GM21737 (cell line): ENCODE data around the gene CCDC33.

Experiments used
- ATAC-seq: cut with Tn5 transposase; IDR thresholded peaks from one replicate; pipeline ENCODE4 v1.9.1; 2021; ENCODE audit warnings: mild to moderate bottlenecking, moderate library complexity; ENCODE audit not compliant: unreplicated experiment

CCDC33 gene

GRCh38 chr15:74330861-74331408 lies 94.8 kb downstream of the CCDC33 start:
- no peak for ATAC-seq

GRCh38 chr15:74332011-74332410 lies 95.9 kb downstream of the CCDC33 start:
- ATAC-seq = no peak

GRCh38 chr15:74332611-74333010 lies 96.5 kb downstream of the CCDC33 start:
- ATAC-seq = no peak

GRCh38 chr15:74333093-74333492 lies 97.0 kb downstream of the CCDC33 start:
- ATAC-seq = no peak

- no peak for ATAC-seq
Observed at GRCh38 chr15:74333662-74334061, 97.5 kb downstream of the CCDC33 start.

- no peak for ATAC-seq
Observed at GRCh38 chr15:74334127-74334526, 98.0 kb downstream of the CCDC33 start.

- ATAC-seq = no peak
Observed at GRCh38 chr15:74335396-74335795, 99.3 kb downstream of the CCDC33 start.

- no peak for ATAC-seq
Observed at GRCh38 chr15:74336061-74337005, 100.2 kb downstream of the CCDC33 start.

GRCh38 chr15:74337146-74337545 lies 101.0 kb downstream of the CCDC33 start:
- ATAC-seq = no peak

GRCh38 chr15:74337607-74338211 lies 101.6 kb downstream of the CCDC33 start:
- no peak for ATAC-seq

- no peak for ATAC-seq
Observed at GRCh38 chr15:74338676-74339075, 102.5 kb downstream of the CCDC33 start.

GRCh38 chr15:74339371-74339770 lies 103.2 kb downstream of the CCDC33 start:
- ATAC-seq = no peak

- no peak for ATAC-seq
Observed at GRCh38 chr15:74340150-74340549, 104.0 kb downstream of the CCDC33 start.

- ATAC-seq = no peak
Observed at GRCh38 chr15:74343127-74343796, 107.1 kb downstream of the CCDC33 start.

GRCh38 chr15:74343797-74344127 lies 107.6 kb downstream of the CCDC33 start:
- ATAC-seq = no peak

- no peak for ATAC-seq
Observed at GRCh38 chr15:74345051-74345450, 108.9 kb downstream of the CCDC33 start.

GRCh38 chr15:74347757-74348250 lies 111.7 kb downstream of the CCDC33 start:
- no peak for ATAC-seq

- no peak for ATAC-seq
Observed at GRCh38 chr15:74349241-74349778, 113.2 kb downstream of the CCDC33 start.

- ATAC-seq = no peak
Observed at GRCh38 chr15:74350295-74351275, 114.5 kb downstream of the CCDC33 start.

- no peak for ATAC-seq
Observed at GRCh38 chr15:74351670-74352069, 115.5 kb downstream of the CCDC33 start.
